Trophoblast cell (in vitro differentiated cells and primary cell): ENCODE data around the gene ERVMER34-1. TPM values are rescaled to one million over a fixed set of nuclear protein-coding genes. Genes with fewer than 3 reads are reported as not detected.

Source experiments
- DNase-seq, 2 donors: peaks; one replicate each; pipeline ENCODE4 v3.0.0-alpha.2; 2016
- H2AFZ ChIP-seq: 2 replicates; pipeline ENCODE4 v1.6.1; 2013; ENCODE audit warnings: low read length, moderate library complexity, mild to moderate bottlenecking; ENCODE audit not compliant: insufficient read depth, poor library complexity
- H2AK5ac ChIP-seq: 2 replicates; pipeline ENCODE4 v1.6.1; 2013; ENCODE audit warnings: mild to moderate bottlenecking, low read length
- H2BK120ac ChIP-seq: 2 replicates; pipeline ENCODE4 v1.6.1; 2013; ENCODE audit warnings: low read length, mild to moderate bottlenecking, moderate library complexity; ENCODE audit not compliant: insufficient read depth, poor library complexity
- H2BK12ac ChIP-seq: 2 replicates; pipeline ENCODE4 v1.6.1; 2013; ENCODE audit warnings: mild to moderate bottlenecking, low read length, moderate library complexity
- H2BK5ac ChIP-seq: 2 replicates; pipeline ENCODE4 v1.6.1; 2013; ENCODE audit warnings: low read length, low read depth, moderate library complexity, mild to moderate bottlenecking; ENCODE audit not compliant: poor library complexity
- H3K14ac ChIP-seq: 2 replicates; pipeline ENCODE4 v1.6.1; 2013; ENCODE audit warnings: mild to moderate bottlenecking, low read length
- H3K18ac ChIP-seq: 2 replicates; pipeline ENCODE4 v1.6.1; 2013; ENCODE audit warnings: mild to moderate bottlenecking, low read length
- H3K23ac ChIP-seq: 2 replicates; pipeline ENCODE4 v1.6.1; 2013; ENCODE audit warnings: low read length
- H3K27ac ChIP-seq: 2 replicates; pipeline ENCODE4 v1.5.1; 2013; ENCODE audit warnings: low read depth, mild to moderate bottlenecking, inconsistent platforms, low read length, moderate library complexity
- H3K27me3 ChIP-seq: 2 replicates; pipeline ENCODE4 v1.6.1; 2013; ENCODE audit warnings: inconsistent platforms, mild to moderate bottlenecking, low read length, moderate library complexity; ENCODE audit not compliant: insufficient read depth
- H3K36me3 ChIP-seq, 2 experiments: 1 replicate in 1 of 2; 2 replicates in 1 of 2; pipeline ENCODE4 v1.6.1; 2013; ENCODE audit warnings: low read length in 2 of 2, mild to moderate bottlenecking in 2 of 2, moderate library complexity in 1 of 2; ENCODE audit not compliant: insufficient read depth in 2 of 2, control insufficient read depth in 1 of 2
- H3K4ac ChIP-seq: 2 replicates; pipeline ENCODE4 v1.6.1; 2013; ENCODE audit warnings: low read depth, mild to moderate bottlenecking, low read length, moderate library complexity
- H3K4me1 ChIP-seq, 2 experiments: 1 replicate in 1 of 2; 2 replicates in 1 of 2; pipeline ENCODE4 v1.6.1; 2013; ENCODE audit warnings: low read length in 2 of 2, mild to moderate bottlenecking in 2 of 2, moderate library complexity in 1 of 2; ENCODE audit not compliant: insufficient read depth in 2 of 2, control insufficient read depth in 1 of 2
- H3K4me2 ChIP-seq: 2 replicates; pipeline ENCODE4 v1.6.1; 2013; ENCODE audit warnings: inconsistent platforms, mild to moderate bottlenecking, low read length, moderate library complexity
- H3K4me3 ChIP-seq: 2 replicates; pipeline ENCODE4 v1.5.1; 2013; ENCODE audit warnings: mild to moderate bottlenecking, low read depth, low read length, inconsistent platforms
- H3K79me1 ChIP-seq: one replicate; pipeline ENCODE4 v1.6.1; 2013; ENCODE audit warnings: low read length
- H3K79me2 ChIP-seq: 2 replicates; pipeline ENCODE4 v1.6.1; 2013; ENCODE audit warnings: low read length, mild to moderate bottlenecking; ENCODE audit not compliant: control insufficient read depth, insufficient read depth, poor library complexity
- H3K9ac ChIP-seq: 2 replicates; pipeline ENCODE4 v1.6.1; 2013; ENCODE audit warnings: mild to moderate bottlenecking, low read length
- H3K9me3 ChIP-seq: 2 replicates; pipeline ENCODE4 v1.6.1; 2013; ENCODE audit warnings: low read depth, mild to moderate bottlenecking, control low read depth, inconsistent platforms, low read length; ENCODE audit not compliant: insufficient read depth
- H4K12ac ChIP-seq: 2 replicates; pipeline ENCODE4 v1.6.1; 2013; ENCODE audit warnings: low read depth, mild to moderate bottlenecking, low read length, moderate library complexity
- H4K8ac ChIP-seq: 2 replicates; pipeline ENCODE4 v1.6.1; 2013; ENCODE audit warnings: low read depth, mild to moderate bottlenecking, low read length, moderate library complexity
- H4K91ac ChIP-seq: one replicate; pipeline ENCODE4 v1.6.1; 2013; ENCODE audit warnings: low read depth, mild to moderate bottlenecking, low read length, moderate library complexity
- WGBS: extraction: QIAGEN DNeasy Blood & Tissue Kit; methylation state at CpG from one replicate; pipeline ENCODE4 v1.1.7; 2013; ENCODE audit warnings: missing lambda C conversion rate; ENCODE audit not compliant: insufficient read length, insufficient coverage; ENCODE audit errors: extremely low coverage; 5-methylcytosine and 5-hydroxymethylcytosine counted together
- polyA plus RNA-seq: library from polyadenylated mRNA; stranded (reverse); fragments of 200-250 nt; gene quantifications from 2 replicates; pipeline ENCODE4 v1.2.3, GENCODE V29; 2013

The ERVMER34-1 gene
- 2.9 and 3.0 TPM in 2 replicates for polyA plus RNA-seq

GRCh38 chr4:52750819-52751486, at the start of gene ERVMER34-1:
ERVMER34-1 (minus strand) TSS chr4:52751425; CDS start chr4:52745520, 5,905 bp downstream.
- Histone ChIP-seq H3K4ac (no peak within 1 kb of the TSS), H3K79me1 (peaks cover 3% of the 10 kb centered on the region), H3K18ac (no peak within 1 kb of the TSS), H3K27me3 (no peaks in the 10 kb centered on the region), H4K91ac (no peak within 1 kb of the TSS), H3K9me3 (no peaks in the 10 kb centered on the region), H2BK5ac (no peak within 1 kb of the TSS), H2AK5ac (no peak within 1 kb of the TSS), H2AFZ (peak within 1 kb of the TSS; percentile 50), H3K14ac (peak within 1 kb of the TSS; percentile 49), H3K23ac (no peak within 1 kb of the TSS), H2BK120ac (no peak within 1 kb of the TSS), H3K4me3 (peak within 1 kb of the TSS; percentile 66), H3K9ac (peak within 1 kb of the TSS; percentile 11), H3K79me2 (no peaks in the 10 kb centered on the region), H3K4me1 (peaks cover 0 to 9% of the 10 kb centered on the region in 2 experiments), H3K36me3 (no peaks in the 10 kb centered on the region), H4K12ac (no peak within 1 kb of the TSS), H4K8ac (peak within 1 kb of the TSS; percentile 43), H3K27ac (no peak within 1 kb of the TSS), H3K4me2 (peak within 1 kb of the TSS; percentile 70), H2BK12ac (peak within 1 kb of the TSS; percentile 11)
- WGBS = no CpG with 5 or more reads among the region's 61 CpGs
- DNase-seq = peak; percentile 62 to 79

- H3K4ac ChIP-seq = no peak overlapping the region
These were observed 48.6 kb upstream of the ERVMER34-1 start for GRCh38 chr4:52799813-52800212.

GRCh38 chr4:52795533-52795932, 44.3 kb upstream of the ERVMER34-1 start:
- no peak overlapping the region for H2BK5ac ChIP-seq
- no peak overlapping the region for H2AFZ ChIP-seq
- no peak overlapping the region for H3K27ac ChIP-seq
- no peaks in the 10 kb centered on the region for H3K27me3 ChIP-seq
- H3K9ac ChIP-seq = no peak overlapping the region
- no peak overlapping the region for H3K4me3 ChIP-seq
- no peaks in the 10 kb centered on the region for H3K36me3 ChIP-seq
- H2BK120ac ChIP-seq = no peak overlapping the region
- no peak overlapping the region for H4K91ac ChIP-seq
- H4K12ac ChIP-seq = no peak overlapping the region
- no peak overlapping the region for H3K4ac ChIP-seq
- H4K8ac ChIP-seq = no peak overlapping the region
- no peak overlapping the region for H3K4me2 ChIP-seq
- H3K9me3 ChIP-seq = no peaks in the 10 kb centered on the region
- DNase-seq = no peak
- H3K4me1 ChIP-seq = peaks cover 5 to 6% of the 10 kb centered on the region in 2 experiments
- peaks cover 8% of the 10 kb centered on the region for H3K79me1 ChIP-seq
- no peaks in the 10 kb centered on the region for H3K79me2 ChIP-seq
- no peak overlapping the region for H3K18ac ChIP-seq
- no peak overlapping the region for H3K14ac ChIP-seq
- H2AK5ac ChIP-seq = no peak overlapping the region
- H3K23ac ChIP-seq = no peak overlapping the region
- H2BK12ac ChIP-seq = no peak overlapping the region

More at GRCh38 chr4:52799813-52800212, 48.6 kb upstream of the ERVMER34-1 start:
- H3K4me2 ChIP-seq = no peak overlapping the region
- no peak overlapping the region for H4K12ac ChIP-seq
- WGBS = no CpG with 5 or more reads among the region's 2 CpGs
- H3K9ac ChIP-seq = no peak overlapping the region
- H2AFZ ChIP-seq = no peak overlapping the region
- H3K27me3 ChIP-seq = no peaks in the 10 kb centered on the region
- no peaks in the 10 kb centered on the region for H3K4me1 ChIP-seq
- no peak overlapping the region for H3K4me3 ChIP-seq
- H3K18ac ChIP-seq = no peak overlapping the region
- H3K79me1 ChIP-seq = no peaks in the 10 kb centered on the region
- no peak overlapping the region for H3K14ac ChIP-seq
- no peak overlapping the region for H3K27ac ChIP-seq
- H4K8ac ChIP-seq = no peak overlapping the region
- H2BK120ac ChIP-seq = no peak overlapping the region
- H3K9me3 ChIP-seq = no peaks in the 10 kb centered on the region
- H4K91ac ChIP-seq = no peak overlapping the region
- no peak overlapping the region for H2BK5ac ChIP-seq
- H3K36me3 ChIP-seq = no peaks in the 10 kb centered on the region
- peaks cover 2% of the 10 kb centered on the region for H3K79me2 ChIP-seq
- no peak overlapping the region for H2AK5ac ChIP-seq
- H3K23ac ChIP-seq = no peak overlapping the region
- no peak for DNase-seq
- no peak overlapping the region for H2BK12ac ChIP-seq

- no peak overlapping the region for H2BK5ac ChIP-seq
- DNase-seq = peak; percentile 90 to 96
- no peak overlapping the region for H4K91ac ChIP-seq
- H3K18ac ChIP-seq = no peak overlapping the region
- H3K9ac ChIP-seq = no peak overlapping the region
- no peak overlapping the region for H4K8ac ChIP-seq
- no peak overlapping the region for H3K14ac ChIP-seq
- no CpG with 5 or more reads among the region's 5 CpGs for WGBS
- peaks cover 11 to 13% of the 10 kb centered on the region in 2 experiments for H3K4me1 ChIP-seq
- peak overlapping the region; percentile 7 for H3K27ac ChIP-seq
- H3K9me3 ChIP-seq = no peaks in the 10 kb centered on the region
- H3K4me3 ChIP-seq = no peak overlapping the region
- no peak overlapping the region for H2AFZ ChIP-seq
- H2AK5ac ChIP-seq = no peak overlapping the region
- no peak overlapping the region for H3K4me2 ChIP-seq
- H3K27me3 ChIP-seq = no peaks in the 10 kb centered on the region
- no peaks in the 10 kb centered on the region for H3K79me2 ChIP-seq
- H2BK120ac ChIP-seq = no peak overlapping the region
- H4K12ac ChIP-seq = no peak overlapping the region
- peaks cover 11% of the 10 kb centered on the region for H3K79me1 ChIP-seq
- H3K36me3 ChIP-seq = no peaks in the 10 kb centered on the region
- H3K23ac ChIP-seq = no peak overlapping the region
- H2BK12ac ChIP-seq = no peak overlapping the region
- no peak overlapping the region for H3K4ac ChIP-seq
These were observed 40.7 kb upstream of the ERVMER34-1 start for GRCh38 chr4:52791936-52792335.
